CD14-positive monocyte (primary cell): ENCODE results near the gene SPIB. TPM values are rescaled to one million over a fixed set of nuclear protein-coding genes. Genes with fewer than 3 reads are reported as not detected.
A peak's percentile ranks its signal among the peaks of the same experiment; 100 is the strongest.

Experiments used
- DNase-seq, 3 donors: peaks; one replicate each; pipeline ENCODE4 v3.0.0-alpha.2; 2011 to 2022
- H2AFZ ChIP-seq: 2 replicates; pipeline ENCODE4 v1.6.0; 2012; ENCODE audit warnings: mild to moderate bottlenecking, low read depth, low read length, inconsistent platforms; ENCODE audit not compliant: insufficient read depth, poor library complexity, severe bottlenecking
- H3K27ac ChIP-seq, 2 donors: 1 replicate in 1 of 2; 2 replicates in 1 of 2; pipeline ENCODE4 v1.5.1; 2012 to 2013; ENCODE audit warnings: low read length in 2 of 2, control low read depth in 1 of 2, inconsistent platforms in 1 of 2, low read depth in 1 of 2, mild to moderate bottlenecking in 1 of 2
- H3K27me3 ChIP-seq, 2 donors: one replicate each; pipeline versions ENCODE4 v1.6.0 to v1.6.1; 2011 to 2013; ENCODE audit warnings: low read length in 2 of 2; ENCODE audit not compliant: control insufficient read depth in 2 of 2, insufficient read depth in 2 of 2
- H3K36me3 ChIP-seq, 2 donors: replicated peaks in 1 of 2; 1 replicate in 1 of 2; 2 replicates in 1 of 2; pipeline versions ENCODE4 v1.5.1 to v1.6.1; 2012 to 2013; ENCODE audit warnings: low read length in 2 of 2, control low read depth in 1 of 2, inconsistent platforms in 1 of 2, mild to moderate bottlenecking in 1 of 2; ENCODE audit not compliant: insufficient read depth in 2 of 2, control insufficient read depth in 1 of 2
- H3K4me1 ChIP-seq, 2 donors: 1 replicate in 1 of 2; 2 replicates in 1 of 2; pipeline versions ENCODE4 v1.5.1 to v1.6.1; 2012 to 2013; ENCODE audit warnings: low read length in 2 of 2, control low read depth in 1 of 2, inconsistent platforms in 1 of 2, mild to moderate bottlenecking in 1 of 2, moderate library complexity in 1 of 2; ENCODE audit not compliant: insufficient read depth in 2 of 2, control insufficient read depth in 1 of 2
- H3K4me2 ChIP-seq: replicated peaks from 2 replicates; pipeline ENCODE3; 2012; ENCODE audit warnings: low read length, moderate library complexity, mild to moderate bottlenecking; ENCODE audit not compliant: poor library complexity, severe bottlenecking; ENCODE audit errors: extremely low read depth
- H3K4me3 ChIP-seq, 3 experiments: fragments of 200-600 bp in 1 of 3; sonication (generic) in 1 of 3; replicated peaks in 1 of 3; 1 replicate in 2 of 3; 2 replicates in 1 of 3; pipeline ENCODE4 v1.5.1; 2011 to 2013; ENCODE audit warnings: low read length in 3 of 3, mild to moderate bottlenecking in 3 of 3, control low read depth in 2 of 3, low read depth in 2 of 3, inconsistent platforms in 1 of 3, moderate library complexity in 1 of 3
- H3K79me2 ChIP-seq: 2 replicates; pipeline ENCODE4 v1.6.0; 2012; ENCODE audit warnings: mild to moderate bottlenecking, control low read depth, inconsistent platforms, low read length, moderate library complexity; ENCODE audit not compliant: insufficient read depth
- H3K9ac ChIP-seq: 2 replicates; pipeline ENCODE4 v1.6.0; 2017; ENCODE audit warnings: low read length, mild to moderate bottlenecking; ENCODE audit not compliant: insufficient read depth, poor library complexity, severe bottlenecking
- H3K9me3 ChIP-seq, 2 donors: replicated peaks in 1 of 2; 1 replicate in 1 of 2; 2 replicates in 1 of 2; pipeline versions ENCODE4 v1.5.1 to v1.6.1; 2012 to 2013; ENCODE audit warnings: low read length in 2 of 2, control low read depth in 1 of 2; ENCODE audit not compliant: control insufficient read depth in 1 of 2, insufficient read depth in 1 of 2
- H4K20me1 ChIP-seq: 2 replicates; pipeline ENCODE4 v1.6.0; 2012; ENCODE audit warnings: mild to moderate bottlenecking, low read length, control low read depth, moderate library complexity; ENCODE audit not compliant: insufficient read depth
- H3K27ac Mint-ChIP-seq, 7 donors: one replicate each; pipeline ENCODE4 v1.8.0; 2020; ENCODE audit warnings: mild to moderate bottlenecking in 7 of 7, mixed read lengths in 7 of 7, moderate library complexity in 6 of 7, inconsistent platforms in 2 of 7
- H3K27me3 Mint-ChIP-seq, 3 donors: one replicate each; pipeline ENCODE4 v1.8.0; 2021 to 2022; ENCODE audit warnings: low read depth in 3 of 3, mild to moderate bottlenecking in 3 of 3, mixed read lengths in 3 of 3, moderate library complexity in 3 of 3, inconsistent platforms in 1 of 3
- H3K36me3 Mint-ChIP-seq, 2 donors: one replicate each; pipeline ENCODE4 v1.8.0; 2020; ENCODE audit warnings: mixed read lengths in 2 of 2, inconsistent platforms in 1 of 2, mild to moderate bottlenecking in 1 of 2
- H3K4me1 Mint-ChIP-seq: one replicate; pipeline ENCODE4 v1.8.0; 2020; ENCODE audit warnings: mild to moderate bottlenecking, mixed read lengths
- H3K4me3 Mint-ChIP-seq, 2 donors: one replicate each; pipeline ENCODE4 v1.8.0; 2020; ENCODE audit warnings: mild to moderate bottlenecking in 2 of 2, mixed read lengths in 2 of 2, moderate library complexity in 1 of 2
- H3K9me3 Mint-ChIP-seq, 7 donors: one replicate each; pipeline ENCODE4 v1.8.0; 2020 to 2022; ENCODE audit warnings: mixed read lengths in 7 of 7, mild to moderate bottlenecking in 6 of 7, moderate library complexity in 6 of 7, inconsistent platforms in 2 of 7
- WGBS: methylation state at CpG from one replicate; pipeline ENCODE4 v1.1.5; 2013; ENCODE audit warnings: missing lambda C conversion rate; ENCODE audit not compliant: insufficient coverage; 5-methylcytosine and 5-hydroxymethylcytosine counted together
- intact Hi-C, 2 donors: fragments of 100-400 bp; cut with micrococcal nuclease; formaldehyde crosslinking; loops; one replicate each; pipeline versions ENCODE4 v1.15.0 to v1.15.1; 2023
- polyA plus RNA-seq, 3 donors: library from polyadenylated mRNA; depleted of rRNA in 1 of 3; unstranded in 2 of 3; stranded (reverse) in 1 of 3; fragments of 300-500 nt in 2 of 3; fragments of >200 nt in 1 of 3; fragmentation: Illumina TruSeq in 2 of 3; gene quantifications; 1 replicate in 2 of 3; 2 replicates in 1 of 3; pipeline ENCODE4 v1.2.3, GENCODE V29; 2012 to 2021
- TF ChIP-seq, protein P1 (sequence below): fragments of 200-600 bp; IDR thresholded peaks from one replicate; pipeline ENCODE4 v1.8.0; 2022; ENCODE audit warnings: antibody characterized with exemption, mild to moderate bottlenecking

SPIB gene
- polyA plus RNA-seq, 3 donors: 0.16 to 2.3 (median 0.34) TPM

DNA sequence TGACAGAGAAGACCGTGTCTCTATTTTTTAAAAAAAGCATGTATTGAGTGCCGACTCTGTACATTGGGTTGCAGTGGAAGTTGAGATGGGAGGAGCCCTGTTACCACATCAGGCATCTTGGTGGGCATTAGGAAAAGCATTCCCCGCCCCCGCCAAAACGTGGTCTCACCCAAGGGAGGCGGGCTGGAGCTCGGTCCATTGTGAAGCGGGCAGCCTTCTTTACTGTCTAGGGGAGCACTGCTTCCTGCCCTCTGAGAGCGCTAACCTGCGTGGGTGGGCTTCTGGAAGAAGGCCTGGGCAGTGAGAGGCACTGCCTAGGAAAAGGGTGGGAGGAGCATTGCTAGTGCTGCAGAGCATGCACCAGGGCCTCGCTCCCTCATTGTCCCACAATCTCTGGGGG is 38.6 kb upstream of the SPIB start:
- DNase-seq: no peak
- TF ChIP-seq, protein P1, sequence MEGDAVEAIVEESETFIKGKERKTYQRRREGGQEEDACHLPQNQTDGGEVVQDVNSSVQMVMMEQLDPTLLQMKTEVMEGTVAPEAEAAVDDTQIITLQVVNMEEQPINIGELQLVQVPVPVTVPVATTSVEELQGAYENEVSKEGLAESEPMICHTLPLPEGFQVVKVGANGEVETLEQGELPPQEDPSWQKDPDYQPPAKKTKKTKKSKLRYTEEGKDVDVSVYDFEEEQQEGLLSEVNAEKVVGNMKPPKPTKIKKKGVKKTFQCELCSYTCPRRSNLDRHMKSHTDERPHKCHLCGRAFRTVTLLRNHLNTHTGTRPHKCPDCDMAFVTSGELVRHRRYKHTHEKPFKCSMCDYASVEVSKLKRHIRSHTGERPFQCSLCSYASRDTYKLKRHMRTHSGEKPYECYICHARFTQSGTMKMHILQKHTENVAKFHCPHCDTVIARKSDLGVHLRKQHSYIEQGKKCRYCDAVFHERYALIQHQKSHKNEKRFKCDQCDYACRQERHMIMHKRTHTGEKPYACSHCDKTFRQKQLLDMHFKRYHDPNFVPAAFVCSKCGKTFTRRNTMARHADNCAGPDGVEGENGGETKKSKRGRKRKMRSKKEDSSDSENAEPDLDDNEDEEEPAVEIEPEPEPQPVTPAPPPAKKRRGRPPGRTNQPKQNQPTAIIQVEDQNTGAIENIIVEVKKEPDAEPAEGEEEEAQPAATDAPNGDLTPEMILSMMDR: no peak
- H3K27me3 Mint-ChIP-seq: peaks cover 0 to 5% (median 3%) of the 10 kb centered on the region in 3 donors
- Histone ChIP-seq H3K79me2 (peaks cover 30% of the 10 kb centered on the region), H3K36me3 (peaks cover 57 to 59% of the 10 kb centered on the region in 2 donors), H3K4me3 (no peak overlapping the region), H3K9ac (no peak overlapping the region), H3K4me2 (no peak overlapping the region), H2AFZ (no peak overlapping the region), H4K20me1 (peaks cover 69% of the 10 kb centered on the region), H3K27me3 (no peaks in the 10 kb centered on the region), H3K4me1 (peaks cover 24 to 38% of the 10 kb centered on the region in 2 donors), H3K9me3 (no peaks in the 10 kb centered on the region), H3K27ac (no peak overlapping the region)
- WGBS: 89% methylated on average over 10 of the region's 11 CpGs
- peak overlapping the region in 1 of 7 donors; percentile 60 for H3K27ac Mint-ChIP-seq
- intact Hi-C loops: loop anchor here in 1 of 2 donors (5.0 kb wide), 1 partner anchor 132 kb away; the partner anchor contains the start of genes ASPDH and JOSD2
- H3K36me3 Mint-ChIP-seq: peaks cover 47 to 57% of the 10 kb centered on the region in 2 donors
- peaks cover 0 to 3% (median 0%) of the 10 kb centered on the region in 7 donors for H3K9me3 Mint-ChIP-seq
- peaks cover 29% of the 10 kb centered on the region for H3K4me1 Mint-ChIP-seq
- no peak overlapping the region for H3K4me3 Mint-ChIP-seq

DNA sequence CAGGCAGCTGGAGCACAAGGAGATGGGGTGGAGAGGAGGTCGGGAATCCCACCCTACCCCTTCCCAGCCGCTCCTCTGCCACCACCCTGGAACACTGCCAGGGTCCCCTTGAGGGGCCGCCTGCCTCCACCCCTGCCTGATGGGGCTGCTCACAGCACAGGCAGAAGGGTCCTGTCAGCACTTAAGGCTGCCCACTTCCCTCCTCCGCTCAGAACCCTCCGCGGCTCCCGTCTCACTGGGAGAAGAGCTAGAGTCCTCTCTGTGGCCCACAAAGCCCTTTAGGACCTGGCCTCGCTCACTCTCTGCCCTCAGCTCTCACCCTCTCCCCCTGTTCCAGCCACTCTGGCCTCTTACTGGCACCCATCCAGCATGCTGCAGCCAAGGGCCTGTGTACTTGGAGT is 38.0 kb upstream of the SPIB start:
- Mint-ChIP-seq H3K4me3 (no peak overlapping the region), H3K9me3 (peaks cover 0 to 3% (median 0%) of the 10 kb centered on the region in 7 donors), H3K36me3 (peaks cover 47 to 57% of the 10 kb centered on the region in 2 donors), H3K27ac (peak overlapping the region in 2 of 7 donors; percentile 30 to 54), H3K4me1 (peaks cover 34% of the 10 kb centered on the region), H3K27me3 (peaks cover 0 to 5% (median 3%) of the 10 kb centered on the region in 3 donors)
- H3K4me3 ChIP-seq: no peak overlapping the region
- intact Hi-C loops: loop anchor here in 1 of 2 donors (5.0 kb wide), 1 partner anchor 132 kb away; the partner anchor contains the start of genes ASPDH and JOSD2
- peaks cover 57 to 59% of the 10 kb centered on the region in 2 donors for H3K36me3 ChIP-seq
- no peak overlapping the region for H2AFZ ChIP-seq
- peaks cover 36% of the 10 kb centered on the region for H3K79me2 ChIP-seq
- no peak for DNase-seq
- no peak overlapping the region for H3K9ac ChIP-seq
- H3K4me2 ChIP-seq: no peak overlapping the region
- no peaks in the 10 kb centered on the region for H3K9me3 ChIP-seq
- peaks cover 29 to 41% of the 10 kb centered on the region in 2 donors for H3K4me1 ChIP-seq
- no peak overlapping the region for H3K27ac ChIP-seq
- 98% methylated on average over 6 of the region's 8 CpGs for WGBS
- H4K20me1 ChIP-seq: peaks cover 69% of the 10 kb centered on the region
- TF ChIP-seq, protein P1: no peak
- no peaks in the 10 kb centered on the region for H3K27me3 ChIP-seq
